Measurements from ENCODE around the gene SPDYE1.

SPDYE1 gene

GRCh38 chr7:44044315-44045225 is 46.9 kb downstream of the SPDYE1 start, which contains the start of gene DBNL:
TSS of gene DBNL (plus strand) at chr7:44044702. CDS start at chr7:44044738, 36 bp downstream.
- DNase-seq: peak; percentile 91

DNA sequence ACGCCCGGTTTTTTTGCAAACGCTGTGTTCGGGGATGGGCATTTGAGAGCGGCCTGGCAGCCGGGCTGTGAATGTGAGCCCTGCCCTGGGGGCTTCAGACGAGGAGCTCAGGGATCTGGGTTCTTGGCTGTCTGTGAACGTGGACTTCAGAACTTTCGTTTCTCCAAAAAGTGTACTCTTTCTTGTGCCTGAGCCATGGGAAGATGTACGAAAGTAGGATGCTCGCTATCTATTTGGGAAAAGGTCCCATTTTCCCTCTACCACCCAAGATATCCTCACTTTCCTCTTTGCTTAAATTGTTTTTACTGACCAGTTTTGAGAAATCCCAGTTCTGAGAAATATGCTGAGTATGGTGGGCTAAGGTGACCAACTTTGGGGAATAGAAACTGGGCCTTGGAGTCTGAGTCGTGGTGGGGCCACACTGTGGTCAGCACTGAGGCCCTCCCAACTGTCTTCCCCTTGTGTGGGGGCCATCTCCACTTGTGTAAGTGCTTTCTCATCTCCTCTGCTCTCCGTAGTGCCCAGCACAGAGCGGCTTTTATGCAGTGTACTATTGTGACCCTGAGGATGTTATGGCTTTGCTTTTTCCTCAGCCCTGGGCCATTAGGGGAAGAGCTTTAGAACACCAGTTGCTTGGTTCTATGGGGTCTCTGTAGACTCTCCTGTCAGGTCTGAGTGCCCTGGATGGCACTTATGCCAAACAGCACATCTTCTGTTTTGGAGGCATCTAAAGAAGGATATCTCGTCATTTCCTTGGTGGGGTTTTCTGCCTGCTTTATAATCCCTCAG is 47.7 kb downstream of the SPDYE1 start:
- DNase-seq: no peak

GRCh38 chr7:44046321-44047061 is 48.8 kb downstream of the SPDYE1 start:
- DNase-seq: no peak

- no peak for DNase-seq
These were observed 50.5 kb downstream of the SPDYE1 start for GRCh38 chr7:44048031-44048795.

- DNase-seq: no peak
These were observed 52.6 kb downstream of the SPDYE1 start for GRCh38 chr7:44050121-44050914.

DNA sequence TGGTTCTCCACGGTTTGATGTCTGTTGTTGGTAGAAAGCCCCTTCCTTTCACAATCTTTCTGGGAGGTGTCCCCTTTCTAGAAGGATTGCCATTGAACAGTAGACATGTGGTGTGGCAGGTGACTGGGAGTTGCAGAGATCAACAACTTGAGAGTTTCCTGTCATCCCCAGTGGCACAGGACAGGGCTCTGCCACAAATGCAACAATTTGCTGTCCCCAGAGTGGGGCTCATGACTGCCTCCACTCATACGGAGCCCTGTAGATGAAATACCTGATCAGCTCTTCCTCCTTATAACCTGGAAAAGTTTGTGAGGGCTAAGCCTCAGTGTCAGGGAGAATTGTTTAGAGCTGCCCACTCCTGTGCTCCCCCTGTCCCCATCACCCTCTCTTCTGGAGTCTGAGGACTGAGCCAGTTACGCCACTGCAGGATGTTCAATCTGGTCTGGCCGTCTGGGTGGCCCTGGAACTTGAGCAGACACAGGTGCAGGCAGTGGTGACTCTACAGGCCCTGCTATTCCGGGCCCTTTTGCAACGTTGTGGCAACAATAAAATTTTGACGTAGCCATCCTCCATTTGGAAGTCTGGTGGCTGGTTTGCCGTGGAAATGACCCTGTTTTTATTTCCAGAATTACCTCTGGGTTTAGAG is 53.3 kb downstream of the SPDYE1 start:
- no peak for DNase-seq

- DNase-seq: no peak
These were observed 54.0 kb downstream of the SPDYE1 start for GRCh38 chr7:44051611-44052220.

- DNase-seq: no peak
These were observed 55.2 kb downstream of the SPDYE1 start for GRCh38 chr7:44052771-44053365.

GRCh38 chr7:44056681-44057080 is 59.0 kb downstream of the SPDYE1 start:
- DNase-seq: no peak

GRCh38 chr7:44057181-44057848 is 59.6 kb downstream of the SPDYE1 start:
- DNase-seq: no peak

- DNase-seq: no peak
These were observed 60.4 kb downstream of the SPDYE1 start for GRCh38 chr7:44057849-44058758.

GRCh38 chr7:44058759-44059218 is 61.1 kb downstream of the SPDYE1 start:
- DNase-seq: no peak

GRCh38 chr7:44059219-44060090 is 61.8 kb downstream of the SPDYE1 start:
- no peak for DNase-seq
